Measurements from ENCODE around the gene CAB39L. TPM values are rescaled to one million over a fixed set of nuclear protein-coding genes. Genes with fewer than 3 reads are reported as not detected.

The CAB39L gene
- polyA plus RNA-seq, 1 of the 3 experiments (the other 2 are of a cell fraction), result 2.6 TPM

DNA sequence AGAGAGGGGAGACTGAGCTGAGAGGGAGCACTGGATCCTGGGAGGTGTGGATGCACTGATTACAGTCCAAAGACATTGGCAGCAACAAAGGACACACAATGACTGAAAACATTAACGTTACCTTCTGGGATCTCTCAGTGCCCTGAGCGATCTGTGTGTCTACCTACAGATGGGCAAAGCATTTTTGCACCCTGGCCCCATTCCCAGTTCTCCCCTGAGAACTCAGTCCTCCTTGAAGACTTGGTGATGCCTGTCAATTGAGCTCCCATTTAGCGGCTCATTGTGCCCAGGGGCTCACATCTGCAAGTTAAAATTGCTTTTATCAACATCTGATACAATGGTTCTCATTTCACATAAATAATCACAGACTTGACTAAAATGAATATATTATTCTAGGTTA, 133.6 kb downstream of the CAB39L start:
- no peaks in the 10 kb centered on the region for H3K9me3 ChIP-seq
- H3K79me2 ChIP-seq (ENCODE audit: insufficient read depth), result no peaks in the 10 kb centered on the region
- no peaks in the 10 kb centered on the region for H3F3A ChIP-seq (replicated peaks; ENCODE audit: insufficient read depth)
- CTCF ChIA-PET, result interaction anchor here (0.8 to 1.9 kb wide), 3 partner anchors 8 to 297 kb away, joined by 4 to 6 read pairs (median 6); no protein-coding TSS in a partner anchor
- no peaks in the 10 kb centered on the region for H4K20me1 ChIP-seq (ENCODE audit: insufficient read depth)
- H3K4me1 ChIP-seq (ENCODE audit: control insufficient read depth in 1 of 2, insufficient read depth in 2 of 2, low read depth in 1 of 2, low read length in 1 of 2), result peaks cover 5 to 14% of the 10 kb centered on the region in 2 experiments; a peak in 2 of 4 replicates
- H3K9ac ChIP-seq, result no peak overlapping the region
- no peaks in the 10 kb centered on the region for H3K9me2 ChIP-seq
- TF ChIP-seq GATA2 (CRISPR knock-in tag; IDR thresholded peaks at IDR 0.05) (0 out of 2 replicates have a peak, but pooled peaks have one; percentile 16), EZH2phosphoT487 (IDR thresholded peaks at IDR 0.05; ENCODE audit: borderline replicate concordance, low read depth) (no peak), MEF2A (IDR thresholded peaks at IDR 0.05; ENCODE audit: borderline replicate concordance, low read depth) (no peak), JUND (IDR thresholded peaks at IDR 0.05) (no peak)
- no peak for DNase-seq
- no peaks in the 10 kb centered on the region for H3K27me3 ChIP-seq (ENCODE audit: insufficient read depth)
- H3K4me3 ChIP-seq (ENCODE audit: low read depth in 2 of 2, low read length in 1 of 2), result no peak overlapping the region
- WGBS (ENCODE audit: low lambda C conversion rate), result 40% methylated on average over 2 of the region's 3 CpGs
- H3K27ac ChIP-seq (ENCODE audit: low read depth in 2 of 2, low read length in 1 of 2), result no peak overlapping the region
- H3K4me2 ChIP-seq, result no peak overlapping the region
- POLR2A ChIA-PET, result no interaction called here
- no peaks in the 10 kb centered on the region for H3K36me3 ChIP-seq (replicated peaks in 1 of 2; ENCODE audit: control insufficient read depth in 1 of 2, insufficient read depth in 2 of 2, low read length in 1 of 2)
- H2AFZ ChIP-seq (ENCODE audit: low read depth), result no peak overlapping the region

DNA sequence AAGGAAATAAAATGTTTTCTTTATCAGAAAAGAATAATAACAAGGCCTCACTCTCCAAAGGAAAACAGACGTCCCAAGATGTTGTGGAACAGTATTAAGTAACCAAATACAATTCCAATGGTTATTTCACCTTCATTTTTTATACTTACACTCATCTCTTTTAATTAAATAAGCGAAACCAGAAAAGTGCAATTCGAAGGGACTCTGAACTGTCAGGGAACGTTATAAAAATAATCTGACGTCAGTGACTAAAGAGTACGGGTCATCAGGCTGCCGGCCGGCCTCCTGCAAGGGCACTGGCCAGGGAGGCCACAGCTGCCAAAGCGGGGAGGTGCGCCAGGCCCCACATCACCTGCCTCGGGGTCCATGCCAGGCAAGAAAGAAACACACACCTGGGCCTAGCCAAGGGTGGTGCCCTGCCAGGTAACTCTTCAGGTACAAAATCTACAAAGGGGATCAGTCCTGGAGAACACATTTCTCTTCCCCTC, 134.9 kb downstream of the CAB39L start:
- Histone ChIP-seq H3K4me2 (no peak overlapping the region), H3K36me3 (replicated peaks in 1 of 2; ENCODE audit: control insufficient read depth in 1 of 2, insufficient read depth in 2 of 2, low read length in 1 of 2) (no peaks in the 10 kb centered on the region), H3K27me3 (ENCODE audit: insufficient read depth) (no peaks in the 10 kb centered on the region), H2AFZ (ENCODE audit: low read depth) (no peak overlapping the region), H4K20me1 (ENCODE audit: insufficient read depth) (no peaks in the 10 kb centered on the region), H3F3A (replicated peaks; ENCODE audit: insufficient read depth) (no peaks in the 10 kb centered on the region), H3K27ac (ENCODE audit: low read depth in 2 of 2, low read length in 1 of 2) (no peak overlapping the region), H3K79me2 (ENCODE audit: insufficient read depth) (no peaks in the 10 kb centered on the region), H3K9me3 (no peaks in the 10 kb centered on the region), H3K4me3 (ENCODE audit: low read depth in 2 of 2, low read length in 1 of 2) (no peak overlapping the region), H3K4me1 (ENCODE audit: control insufficient read depth in 1 of 2, insufficient read depth in 2 of 2, low read depth in 1 of 2, low read length in 1 of 2) (peaks cover 4 to 5% of the 10 kb centered on the region in 2 experiments; a peak in 2 of 4 replicates), H3K9me2 (no peaks in the 10 kb centered on the region), H3K9ac (no peak overlapping the region)
- WGBS (ENCODE audit: low lambda C conversion rate), result 87% methylated on average over 11 of the region's 11 CpGs
- ChIA-PET POLR2A (no interaction called here), CTCF (no interaction called here)
- TF ChIP-seq, protein P1, sequence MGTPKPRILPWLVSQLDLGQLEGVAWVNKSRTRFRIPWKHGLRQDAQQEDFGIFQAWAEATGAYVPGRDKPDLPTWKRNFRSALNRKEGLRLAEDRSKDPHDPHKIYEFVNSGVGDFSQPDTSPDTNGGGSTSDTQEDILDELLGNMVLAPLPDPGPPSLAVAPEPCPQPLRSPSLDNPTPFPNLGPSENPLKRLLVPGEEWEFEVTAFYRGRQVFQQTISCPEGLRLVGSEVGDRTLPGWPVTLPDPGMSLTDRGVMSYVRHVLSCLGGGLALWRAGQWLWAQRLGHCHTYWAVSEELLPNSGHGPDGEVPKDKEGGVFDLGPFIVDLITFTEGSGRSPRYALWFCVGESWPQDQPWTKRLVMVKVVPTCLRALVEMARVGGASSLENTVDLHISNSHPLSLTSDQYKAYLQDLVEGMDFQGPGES (IDR thresholded peaks at IDR 0.05; ENCODE audit: low read depth, low read length), result no peak
- no peak for TF ChIP-seq SMC3 (IDR thresholded peaks at IDR 0.05; ENCODE audit: low read depth, low read length)
- TF ChIP-seq, protein P2, sequence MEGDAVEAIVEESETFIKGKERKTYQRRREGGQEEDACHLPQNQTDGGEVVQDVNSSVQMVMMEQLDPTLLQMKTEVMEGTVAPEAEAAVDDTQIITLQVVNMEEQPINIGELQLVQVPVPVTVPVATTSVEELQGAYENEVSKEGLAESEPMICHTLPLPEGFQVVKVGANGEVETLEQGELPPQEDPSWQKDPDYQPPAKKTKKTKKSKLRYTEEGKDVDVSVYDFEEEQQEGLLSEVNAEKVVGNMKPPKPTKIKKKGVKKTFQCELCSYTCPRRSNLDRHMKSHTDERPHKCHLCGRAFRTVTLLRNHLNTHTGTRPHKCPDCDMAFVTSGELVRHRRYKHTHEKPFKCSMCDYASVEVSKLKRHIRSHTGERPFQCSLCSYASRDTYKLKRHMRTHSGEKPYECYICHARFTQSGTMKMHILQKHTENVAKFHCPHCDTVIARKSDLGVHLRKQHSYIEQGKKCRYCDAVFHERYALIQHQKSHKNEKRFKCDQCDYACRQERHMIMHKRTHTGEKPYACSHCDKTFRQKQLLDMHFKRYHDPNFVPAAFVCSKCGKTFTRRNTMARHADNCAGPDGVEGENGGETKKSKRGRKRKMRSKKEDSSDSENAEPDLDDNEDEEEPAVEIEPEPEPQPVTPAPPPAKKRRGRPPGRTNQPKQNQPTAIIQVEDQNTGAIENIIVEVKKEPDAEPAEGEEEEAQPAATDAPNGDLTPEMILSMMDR (IDR thresholded peaks at IDR 0.05), result no peak
- TF ChIP-seq RCOR1 (IDR thresholded peaks at IDR 0.05; ENCODE audit: low read length), result no peak
- TF ChIP-seq FOXJ3 (CRISPR knock-in tag; IDR thresholded peaks at IDR 0.05), result no peak
- no peak for TF ChIP-seq POLR2AphosphoS5 (IDR thresholded peaks at IDR 0.05; ENCODE audit: low read depth, low read length)
- TF ChIP-seq GATA2 (CRISPR knock-in tag; IDR thresholded peaks at IDR 0.05), result no peak
- DNase-seq, result no peak
